Brain microvascular endothelial cell (primary cell): ENCODE measurements around the gene HRH3.

ENCODE experiments used
- DNase-seq: peaks from one replicate; pipeline ENCODE4 v3.0.0-alpha.2; 2020
- H3K27ac ChIP-seq: fragments of 250-450 bp; sonication (Bioruptor Pico); 2 replicates; pipeline ENCODE4 v1.5.1; 2020; ENCODE audit warnings: mild to moderate bottlenecking, moderate library complexity
- H3K27me3 ChIP-seq: fragments of 250-450 bp; sonication (Bioruptor Pico); replicated peaks from 2 replicates; pipeline ENCODE4 v1.5.1; 2020; ENCODE audit warnings: mild to moderate bottlenecking
- H3K36me3 ChIP-seq: fragments of 250-450 bp; sonication (Bioruptor Pico); replicated peaks from 2 replicates; pipeline ENCODE4 v1.5.1; 2020; ENCODE audit warnings: mild to moderate bottlenecking
- H3K4me3 ChIP-seq: 2 replicates; pipeline ENCODE4 v1.5.1; 2011; ENCODE audit warnings: low read depth, mild to moderate bottlenecking, control low read depth, low read length, moderate library complexity
- in situ Hi-C: cut with HindIII; loops from 2 replicates; pipeline ENCODE4 v1.10.0; 2017; ENCODE audit warnings: low sequenced_read_pairs, low pct_ligation_motif_present
- TF ChIP-seq, protein P1 (sequence below): IDR thresholded peaks from 2 replicates; pipeline ENCODE4 v1.5.1; 2011; ENCODE audit warnings: low read depth, mild to moderate bottlenecking, moderate library complexity, low read length, control low read depth, inconsistent platforms; ENCODE audit errors: missing control alignments

The HRH3 gene

DNA sequence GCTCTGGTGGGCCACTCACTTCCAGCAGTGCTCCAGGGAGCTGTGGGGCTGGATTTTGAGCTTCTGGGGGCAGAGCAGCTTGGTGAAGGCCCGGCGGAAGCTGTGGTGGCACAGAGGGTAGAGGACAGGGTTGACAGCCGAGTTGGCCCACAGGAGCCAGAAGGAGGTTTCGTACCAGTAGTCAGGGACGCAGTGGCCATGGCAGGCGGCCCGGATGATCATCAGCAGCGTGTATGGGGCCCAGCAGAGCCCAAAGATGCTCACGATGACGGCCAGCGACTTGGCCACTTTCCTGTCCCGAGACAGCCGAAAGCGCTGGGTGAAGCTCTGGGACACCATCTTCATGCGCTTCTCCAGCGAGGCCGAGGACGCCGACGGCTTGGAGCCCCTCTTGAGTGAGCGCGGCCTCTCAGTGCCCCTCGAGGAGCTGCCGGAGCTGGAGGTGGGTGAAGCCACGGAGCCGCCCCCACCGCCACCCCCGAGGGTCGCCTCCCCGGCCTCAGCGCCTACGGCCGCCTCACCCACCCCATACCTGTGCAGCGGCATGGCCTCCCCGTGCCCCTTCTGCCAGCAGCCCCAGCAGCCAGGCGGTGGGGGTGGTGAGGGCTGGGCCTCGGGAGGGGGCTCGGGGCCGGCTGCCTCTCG, 4.0 kb downstream of the HRH3 start:
- no peak overlapping the region for H3K4me3 ChIP-seq
- H3K27me3 ChIP-seq = peaks cover 44% of the 10 kb centered on the region
- no peak for DNase-seq
- no peaks in the 10 kb centered on the region for H3K36me3 ChIP-seq
- no peak overlapping the region for H3K27ac ChIP-seq
- TF ChIP-seq, protein P1, sequence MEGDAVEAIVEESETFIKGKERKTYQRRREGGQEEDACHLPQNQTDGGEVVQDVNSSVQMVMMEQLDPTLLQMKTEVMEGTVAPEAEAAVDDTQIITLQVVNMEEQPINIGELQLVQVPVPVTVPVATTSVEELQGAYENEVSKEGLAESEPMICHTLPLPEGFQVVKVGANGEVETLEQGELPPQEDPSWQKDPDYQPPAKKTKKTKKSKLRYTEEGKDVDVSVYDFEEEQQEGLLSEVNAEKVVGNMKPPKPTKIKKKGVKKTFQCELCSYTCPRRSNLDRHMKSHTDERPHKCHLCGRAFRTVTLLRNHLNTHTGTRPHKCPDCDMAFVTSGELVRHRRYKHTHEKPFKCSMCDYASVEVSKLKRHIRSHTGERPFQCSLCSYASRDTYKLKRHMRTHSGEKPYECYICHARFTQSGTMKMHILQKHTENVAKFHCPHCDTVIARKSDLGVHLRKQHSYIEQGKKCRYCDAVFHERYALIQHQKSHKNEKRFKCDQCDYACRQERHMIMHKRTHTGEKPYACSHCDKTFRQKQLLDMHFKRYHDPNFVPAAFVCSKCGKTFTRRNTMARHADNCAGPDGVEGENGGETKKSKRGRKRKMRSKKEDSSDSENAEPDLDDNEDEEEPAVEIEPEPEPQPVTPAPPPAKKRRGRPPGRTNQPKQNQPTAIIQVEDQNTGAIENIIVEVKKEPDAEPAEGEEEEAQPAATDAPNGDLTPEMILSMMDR = no peak
- in situ Hi-C loops = no loop called here

DNA sequence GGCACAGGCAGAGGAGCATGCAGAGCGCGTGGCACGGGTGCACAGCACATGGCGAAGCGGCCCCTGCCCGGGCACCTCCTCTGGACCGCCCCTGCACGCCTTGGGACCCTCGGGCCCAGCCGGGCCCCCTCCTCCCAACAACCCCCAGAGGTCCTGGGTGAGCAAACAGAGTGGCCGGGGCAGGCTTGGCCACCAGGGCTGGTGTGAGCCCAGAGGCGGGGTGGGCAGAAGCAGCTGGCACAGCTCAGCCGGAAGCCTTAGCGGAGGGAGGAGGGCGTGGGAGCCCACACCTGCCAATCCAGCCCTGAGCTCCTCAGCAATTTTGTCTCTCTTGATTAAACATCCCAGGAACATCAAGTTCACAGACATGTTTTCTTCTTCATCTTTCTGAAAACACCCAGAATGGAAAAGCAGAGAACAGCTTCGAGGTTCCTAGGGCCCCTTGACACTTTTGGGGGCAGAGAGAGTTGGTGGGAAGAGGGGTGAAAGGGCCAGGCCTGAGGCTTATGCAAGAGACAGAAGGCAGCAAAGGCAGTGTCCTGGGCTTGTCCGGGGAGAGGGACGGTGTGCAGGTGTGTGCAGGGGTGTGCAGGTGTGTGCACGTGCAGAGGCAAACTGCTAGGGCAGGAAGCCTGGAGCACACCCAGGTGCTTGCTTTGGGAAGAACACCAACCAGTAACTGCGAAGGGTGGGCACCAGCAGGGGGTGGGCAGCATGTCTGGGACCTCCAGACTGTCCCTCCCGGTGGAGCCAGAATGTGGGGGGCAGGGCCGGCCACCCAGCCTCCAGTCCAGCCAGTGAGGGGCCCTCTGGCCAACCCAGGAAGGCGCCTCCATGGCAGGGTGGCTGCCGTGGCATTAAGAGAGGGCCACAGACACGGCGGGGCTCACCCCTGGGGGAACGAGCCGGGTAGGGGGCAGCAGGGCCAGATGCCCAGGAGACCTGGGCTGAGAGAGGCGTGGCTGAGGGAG, 4.8 kb downstream of the HRH3 start:
- TF ChIP-seq, protein P1 = no peak
- peaks cover 40% of the 10 kb centered on the region for H3K27me3 ChIP-seq

DNA sequence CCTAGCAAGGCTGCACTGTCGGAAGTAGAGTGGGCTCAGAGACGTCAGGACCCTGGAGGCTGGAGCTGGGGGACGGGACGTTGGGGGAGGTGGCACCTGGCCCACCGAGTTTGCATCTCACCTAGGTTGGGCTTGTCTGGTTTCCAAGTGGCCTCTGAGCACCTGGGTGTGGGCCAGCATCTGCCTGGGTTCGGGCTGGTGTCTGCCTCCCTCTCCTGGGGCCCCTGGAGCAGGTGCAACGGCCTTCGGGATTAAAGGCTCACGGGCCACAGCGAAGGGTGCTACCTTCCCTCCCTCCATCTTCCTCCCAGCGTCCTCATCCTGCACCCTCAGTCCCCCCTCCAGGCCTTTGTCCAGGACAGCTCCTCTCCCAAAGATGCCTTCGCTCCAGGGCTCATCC, 6.0 kb downstream of the HRH3 start:
- Histone ChIP-seq H3K4me3 (no peak overlapping the region), H3K27me3 (peaks cover 42% of the 10 kb centered on the region), H3K36me3 (no peaks in the 10 kb centered on the region), H3K27ac (no peak overlapping the region)
- in situ Hi-C loops = no loop called here
- no peak for DNase-seq
- TF ChIP-seq, protein P1 = no peak

More for the DNA sequence above, 4.8 kb downstream of the HRH3 start:
- in situ Hi-C loops = no loop called here
- Histone ChIP-seq H3K27ac (no peak overlapping the region), H3K36me3 (no peaks in the 10 kb centered on the region), H3K4me3 (no peak overlapping the region)
- DNase-seq = no peak

DNA sequence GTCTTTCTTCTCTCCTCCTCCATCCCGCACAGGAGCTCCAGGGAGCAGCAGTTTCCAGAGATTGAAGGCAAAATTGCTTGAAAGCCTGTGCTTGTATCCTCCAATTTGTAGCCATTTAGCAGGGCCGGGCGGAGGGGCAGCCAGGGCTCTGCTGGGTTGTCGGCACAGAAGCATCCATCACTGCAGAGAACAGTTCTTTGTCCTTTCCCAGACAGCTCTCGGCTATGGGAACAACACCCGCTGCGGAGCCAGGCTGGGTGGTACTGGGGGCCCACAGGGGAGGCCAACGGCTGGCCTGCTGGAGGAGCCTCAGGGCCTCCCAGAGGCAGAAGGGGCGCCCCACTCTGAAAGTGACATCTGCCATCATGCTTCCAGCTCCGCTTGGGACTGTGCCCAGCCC, 7.8 kb downstream of the HRH3 start:
- TF ChIP-seq, protein P1 = no peak
- no peak overlapping the region for H3K27ac ChIP-seq
- DNase-seq = no peak
- H3K27me3 ChIP-seq = peaks cover 26% of the 10 kb centered on the region
- in situ Hi-C loops = no loop called here
- no peaks in the 10 kb centered on the region for H3K36me3 ChIP-seq
- no peak overlapping the region for H3K4me3 ChIP-seq

DNA sequence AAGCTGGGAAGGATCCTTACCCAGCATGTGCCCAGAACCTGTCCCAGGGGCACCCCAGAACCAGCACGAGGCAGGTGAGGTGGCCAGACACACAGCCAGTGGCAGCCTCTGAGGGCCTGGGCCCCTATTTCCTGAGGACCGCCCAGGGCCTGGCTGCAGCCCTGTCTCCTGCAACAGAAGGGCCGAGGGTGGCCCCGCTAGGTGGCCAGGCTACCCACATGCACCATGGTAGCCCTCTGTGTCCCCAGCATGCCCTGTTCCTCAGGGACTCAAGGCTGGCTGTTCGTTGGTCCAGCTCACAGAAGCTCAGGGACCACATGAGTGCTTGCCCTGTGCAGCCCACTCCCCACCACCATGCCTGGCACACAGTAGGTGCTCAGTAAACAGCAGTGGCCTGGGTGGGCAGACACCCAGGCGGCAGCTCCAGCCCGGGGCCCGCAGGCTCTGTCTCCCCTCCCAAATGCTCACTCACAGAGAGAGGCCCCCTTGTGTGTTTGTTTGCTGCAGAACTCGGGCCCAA, 8.2 kb downstream of the HRH3 start:
- Histone ChIP-seq H3K27me3 (peaks cover 22% of the 10 kb centered on the region), H3K4me3 (no peak overlapping the region), H3K27ac (no peak overlapping the region), H3K36me3 (no peaks in the 10 kb centered on the region)
- in situ Hi-C loops = no loop called here
- no peak for DNase-seq
- TF ChIP-seq, protein P1 = no peak
